ENCODE data around the gene NXF1. TPM values are rescaled to one million over a fixed set of nuclear protein-coding genes. Genes with fewer than 3 reads are reported as not detected.
A peak's percentile ranks its signal among the peaks of the same experiment; 100 is the strongest.

The NXF1 gene
- 10 to 100 TPM; 30.7 to 83.5 (median 56.5) TPM for total RNA-seq
- polyA plus RNA-seq, result 100 to 1,000 TPM in 1 of 3 donors, 10 to 100 TPM in 2; 23.5 to 138 (median 49.6) TPM
- long read RNA-seq, donor 1, result 0 reads
- long read RNA-seq, donor 2, partial matches to known transcripts, result 0 of 3 reads
- long read RNA-seq, donor 2, other reads (novel, unspliced or antisense), result 0 of 3 reads
- long read RNA-seq, donor 3, full-length matches to known transcripts, result 6 of 12 reads
- long read RNA-seq, donor 3, partial matches to known transcripts, result 6 of 12 reads
- long read RNA-seq, donor 3, other reads (novel, unspliced or antisense), result 0 of 12 reads
- long read RNA-seq, donor 4, result 0 reads
- long read RNA-seq, donor 5, partial matches to known transcripts, result 12 of 16 reads
- long read RNA-seq, donor 5, other reads (novel, unspliced or antisense), result 0 of 16 reads
- long read RNA-seq, donor 6, full-length matches to known transcripts, result 8 of 20 reads
- long read RNA-seq, donor 6, partial matches to known transcripts, result 12 of 20 reads
- long read RNA-seq, donor 6, other reads (novel, unspliced or antisense), result 0 of 20 reads
- long read RNA-seq, donor 7, full-length matches to known transcripts, result 5 of 5 reads
- long read RNA-seq, donor 7, partial matches to known transcripts, result 0 of 5 reads
- long read RNA-seq, donor 7, other reads (novel, unspliced or antisense), result 0 of 5 reads
- long read RNA-seq, donor 8, partial matches to known transcripts, result 0 of 5 reads
- long read RNA-seq, donor 8, other reads (novel, unspliced or antisense), result 0 of 5 reads
- long read RNA-seq, donor 9, partial matches to known transcripts, result 0 of 1 reads
- long read RNA-seq, donor 9, other reads (novel, unspliced or antisense), result 0 of 1 reads
- long read RNA-seq, donor 10, full-length matches to known transcripts, result 2 of 2 reads
- long read RNA-seq, donor 10, partial matches to known transcripts, result 0 of 2 reads
- long read RNA-seq, donor 10, other reads (novel, unspliced or antisense), result 0 of 2 reads

DNA sequence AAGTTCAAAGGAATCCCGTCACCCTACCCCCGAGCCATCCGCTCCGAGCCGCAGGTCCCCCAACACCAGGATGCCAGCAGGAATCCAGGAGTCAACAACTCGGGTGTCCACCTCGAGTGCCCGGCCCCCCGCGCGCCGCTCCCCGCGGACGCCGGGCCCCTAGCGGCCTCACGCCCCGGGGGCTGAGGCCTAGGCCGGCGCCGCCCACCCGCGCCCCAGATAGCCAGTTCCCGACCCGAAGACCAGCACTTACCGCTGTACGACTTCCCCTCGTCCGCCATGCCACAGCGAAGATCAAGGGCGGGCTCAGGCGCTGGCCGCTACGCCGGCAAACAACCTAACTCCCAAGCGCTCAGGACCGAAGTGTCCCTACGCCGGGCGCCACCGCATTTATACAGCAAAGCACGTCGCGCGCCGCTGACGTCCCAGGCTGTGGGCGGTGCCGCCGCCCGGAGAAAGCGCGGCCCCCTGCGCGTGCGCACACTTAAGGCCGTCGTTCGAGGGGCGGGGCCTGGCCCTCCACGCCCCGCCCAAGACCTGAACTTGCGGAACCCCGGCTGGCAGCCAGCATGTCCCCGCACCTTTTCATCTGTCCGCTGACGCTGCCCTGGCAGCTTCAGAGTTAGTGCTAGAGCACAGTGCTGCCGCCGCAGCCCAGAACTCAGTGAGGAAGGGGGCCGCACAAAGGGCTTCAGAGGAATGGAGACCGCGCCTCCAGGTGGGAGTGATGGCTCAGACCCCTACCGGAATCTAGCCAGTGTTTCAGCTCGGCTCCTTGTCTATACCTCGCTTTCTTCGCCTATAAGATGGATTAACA, at the start of gene NXF1:
NXF1 (minus strand) TSS at position 365 of the 817 bp plus-strand sequence; CDS start at position 281, 84 bp downstream.
- peak; percentile 97 to 98 for DNase-seq
- TF ChIP-seq POLR2A (IDR thresholded peaks at IDR 0.05), result peak in 2 of 4 donors; percentile 95 to 97
- TF ChIP-seq EP300 (IDR thresholded peaks at IDR 0.05), result no peak
- TF ChIP-seq POLR2AphosphoS5 (IDR thresholded peaks at IDR 0.05), result peak; percentile 100
- TF ChIP-seq, protein P1, sequence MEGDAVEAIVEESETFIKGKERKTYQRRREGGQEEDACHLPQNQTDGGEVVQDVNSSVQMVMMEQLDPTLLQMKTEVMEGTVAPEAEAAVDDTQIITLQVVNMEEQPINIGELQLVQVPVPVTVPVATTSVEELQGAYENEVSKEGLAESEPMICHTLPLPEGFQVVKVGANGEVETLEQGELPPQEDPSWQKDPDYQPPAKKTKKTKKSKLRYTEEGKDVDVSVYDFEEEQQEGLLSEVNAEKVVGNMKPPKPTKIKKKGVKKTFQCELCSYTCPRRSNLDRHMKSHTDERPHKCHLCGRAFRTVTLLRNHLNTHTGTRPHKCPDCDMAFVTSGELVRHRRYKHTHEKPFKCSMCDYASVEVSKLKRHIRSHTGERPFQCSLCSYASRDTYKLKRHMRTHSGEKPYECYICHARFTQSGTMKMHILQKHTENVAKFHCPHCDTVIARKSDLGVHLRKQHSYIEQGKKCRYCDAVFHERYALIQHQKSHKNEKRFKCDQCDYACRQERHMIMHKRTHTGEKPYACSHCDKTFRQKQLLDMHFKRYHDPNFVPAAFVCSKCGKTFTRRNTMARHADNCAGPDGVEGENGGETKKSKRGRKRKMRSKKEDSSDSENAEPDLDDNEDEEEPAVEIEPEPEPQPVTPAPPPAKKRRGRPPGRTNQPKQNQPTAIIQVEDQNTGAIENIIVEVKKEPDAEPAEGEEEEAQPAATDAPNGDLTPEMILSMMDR (IDR thresholded peaks at IDR 0.05), result peak in 2 of 7 experiments; percentile 9 to 13
- peak within 1 kb of the TSS; percentile 65 to 97 (median 92) for H3K4me3 ChIP-seq
- peaks cover 30 to 44% (median 42%) of the 10 kb centered on the region in 4 donors for H3K36me3 ChIP-seq
- 0 to 2% (median 1%) methylated on average over 16 to 77 of the region's 77 CpGs for WGBS, 5 donors
- peaks cover 15 to 45% (median 32%) of the 10 kb centered on the region in 4 donors for H3K4me1 ChIP-seq
- H3K9me3 ChIP-seq, result no peaks in the 10 kb centered on the region
- intact Hi-C loops (cut with DNase I; ENCODE audit: low total_unique reads), result no loop called here
- H3K27ac ChIP-seq, result peak within 1 kb of the TSS; percentile 90 to 97 (median 92)
- H3K27me3 ChIP-seq, result no peaks in the 10 kb centered on the region

DNA sequence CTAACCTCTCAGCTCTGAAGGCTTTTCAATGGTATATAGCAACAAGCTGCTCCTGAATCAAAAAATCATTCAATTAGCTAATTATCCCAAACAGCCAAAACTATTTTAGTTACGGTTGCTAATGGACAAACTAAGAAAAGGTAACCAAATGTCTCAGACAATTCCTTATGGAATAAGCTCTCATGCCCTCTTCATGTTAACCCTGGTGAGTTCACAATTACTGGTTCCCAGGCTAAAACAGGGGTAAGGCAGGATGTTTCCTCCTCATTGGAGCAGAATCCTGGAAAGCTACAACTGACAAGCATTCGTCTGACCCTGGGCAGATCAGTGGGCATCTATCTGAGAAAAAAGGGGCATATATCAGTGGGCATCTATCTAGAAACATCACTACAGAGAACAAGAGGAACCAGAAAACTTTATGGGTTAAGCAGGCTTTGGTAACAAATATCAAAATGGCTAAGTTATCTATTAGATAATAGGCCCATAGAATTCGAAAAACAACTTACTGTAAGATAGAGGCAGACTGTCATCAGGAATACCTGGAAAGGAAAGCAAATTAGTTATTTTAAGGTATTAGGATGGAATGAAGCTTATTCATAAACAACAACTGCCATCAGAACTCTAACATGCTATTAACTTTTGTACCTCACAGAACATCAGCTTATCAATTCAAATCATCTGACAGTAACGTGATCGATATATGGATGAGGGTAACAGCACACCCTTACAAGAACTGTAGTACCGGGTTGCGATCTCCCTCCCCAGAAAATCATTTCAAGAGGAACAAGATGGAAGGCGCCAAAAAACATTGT, 49.0 kb upstream of the NXF1 start:
- WGBS, 5 donors, result 5 to 9% (median 8%) methylated on average over 8 of the region's 8 CpGs
- Histone ChIP-seq H3K4me3 (peak overlapping the region; percentile 59 to 99 (median 82)), H3K36me3 (peaks cover 31 to 35% (median 32%) of the 10 kb centered on the region in 4 donors), H3K27me3 (no peaks in the 10 kb centered on the region), H3K4me1 (peaks cover 29 to 62% (median 42%) of the 10 kb centered on the region in 4 donors), H3K9me3 (no peaks in the 10 kb centered on the region), H3K27ac (peak overlapping the region in 3 of 5 donors; percentile 79 to 89 (median 84))
- TF ChIP-seq POLR2AphosphoS5 (IDR thresholded peaks at IDR 0.05) (no peak), POLR2A (IDR thresholded peaks at IDR 0.05) (no peak), EP300 (IDR thresholded peaks at IDR 0.05) (no peak)
- TF ChIP-seq, protein P1 (IDR thresholded peaks at IDR 0.05), result no peak
- DNase-seq, result no peak
- intact Hi-C loops (cut with DNase I; ENCODE audit: low total_unique reads), result loop anchor here (10.0 kb wide), 1 partner anchor 59 kb away; the partner anchor contains the start of gene TMEM223

DNA sequence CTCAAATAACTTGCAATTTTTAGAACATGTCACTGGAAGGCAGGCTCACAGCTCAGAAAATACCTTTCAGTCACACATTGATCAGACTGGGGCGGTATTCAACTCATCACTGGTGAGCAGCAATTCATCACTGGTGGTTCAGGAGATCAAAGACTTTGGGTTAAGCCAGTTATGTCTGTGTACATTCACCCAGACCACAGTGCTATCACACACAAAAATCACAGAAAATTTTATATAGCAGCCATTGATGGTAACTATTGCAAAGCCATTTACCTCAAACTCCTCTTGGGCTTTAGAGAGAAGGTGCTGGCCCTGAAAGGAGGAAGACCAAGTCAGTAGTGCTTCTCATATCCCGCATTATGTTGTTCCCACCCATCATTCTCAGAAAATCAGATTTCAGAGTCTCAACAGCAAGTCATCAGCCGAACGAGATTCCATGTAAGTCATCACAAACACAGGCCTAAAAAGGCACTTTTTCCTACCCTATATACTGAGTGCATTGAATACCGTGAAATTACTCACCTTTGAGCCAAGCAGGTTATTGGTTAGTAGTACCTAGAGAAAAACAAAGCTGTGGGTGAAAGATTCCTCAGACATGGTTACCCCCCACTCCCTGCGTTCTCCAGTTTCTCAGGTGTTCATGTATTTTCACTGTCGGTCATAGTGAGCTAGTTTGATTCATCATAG, 48.2 kb upstream of the NXF1 start:
- H3K4me1 ChIP-seq, result peaks cover 29 to 62% (median 42%) of the 10 kb centered on the region in 4 donors
- TF ChIP-seq, protein P1 (IDR thresholded peaks at IDR 0.05), result no peak
- TF ChIP-seq POLR2A (IDR thresholded peaks at IDR 0.05), result no peak
- no peak for TF ChIP-seq POLR2AphosphoS5 (IDR thresholded peaks at IDR 0.05)
- TF ChIP-seq EP300 (IDR thresholded peaks at IDR 0.05), result no peak
- peak overlapping the region in 3 of 5 donors; percentile 79 to 89 (median 84) for H3K27ac ChIP-seq
- no peak for DNase-seq
- no peaks in the 10 kb centered on the region for H3K9me3 ChIP-seq
- no peaks in the 10 kb centered on the region for H3K27me3 ChIP-seq
- H3K36me3 ChIP-seq, result peaks cover 31 to 35% (median 32%) of the 10 kb centered on the region in 4 donors
- peak overlapping the region in 3 of 4 donors; percentile 72 to 99 (median 92) for H3K4me3 ChIP-seq
- intact Hi-C loops (cut with DNase I; ENCODE audit: low total_unique reads), result loop anchor here (10.0 kb wide), 1 partner anchor 59 kb away; the partner anchor contains the start of gene TMEM223
- WGBS, 5 donors, result 32 to 53% (median 46%) methylated on average over 7 of the region's 7 CpGs
